ENCODE data around the gene RECQL5.
A peak's percentile ranks its signal among the peaks of the same experiment; 100 is the strongest.

Gene RECQL5

DNA sequence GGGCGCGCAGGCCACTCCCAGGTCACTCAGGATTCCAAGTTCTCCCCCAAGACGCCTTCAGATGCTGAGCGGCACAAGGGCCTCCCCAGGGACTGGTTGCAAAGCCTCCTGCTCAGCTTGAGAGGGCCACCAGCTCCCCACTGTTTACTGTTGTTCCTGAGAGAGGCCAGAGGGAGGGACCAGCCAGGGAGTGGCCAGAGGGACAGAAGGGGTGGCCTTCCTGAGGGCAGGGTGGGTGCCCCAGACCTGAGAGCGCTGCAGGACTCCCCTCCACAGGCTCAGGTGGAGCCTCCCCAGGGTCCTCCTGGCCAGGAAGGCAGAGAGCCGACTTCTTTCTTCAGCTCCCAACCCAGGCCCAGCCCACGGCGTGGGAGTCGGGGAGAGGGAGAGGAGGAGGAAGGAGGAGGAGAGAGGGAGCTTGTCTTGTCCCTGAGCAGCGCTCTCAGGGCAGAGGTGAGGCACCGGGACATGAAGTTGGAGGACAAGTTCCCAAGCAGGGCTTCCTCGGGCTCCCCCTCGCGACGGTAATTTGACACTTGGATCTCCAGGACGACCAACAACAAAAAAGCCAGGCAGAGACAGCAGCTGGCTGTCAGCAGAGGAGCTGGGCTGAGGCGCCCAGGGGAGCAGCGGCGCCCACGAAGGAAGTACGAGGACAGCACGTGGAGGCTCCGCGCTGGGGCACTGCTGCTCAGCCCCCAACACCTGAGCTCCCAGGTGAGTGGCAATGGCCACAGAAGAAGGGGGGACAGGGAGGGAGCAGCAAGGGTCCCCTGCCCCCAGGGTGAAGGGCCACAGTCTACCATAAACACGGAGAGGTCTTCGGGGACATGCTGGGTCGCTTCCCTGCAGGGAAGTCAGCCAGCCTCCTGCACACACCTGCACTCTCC is 33.2 kb downstream of the RECQL5 start (continued):
- TF ChIP-seq ZNF23 (tag by site-specific recombination; IDR thresholded peaks at IDR 0.05; ENCODE audit: borderline replicate concordance) = no peak
- TF ChIP-seq GLIS1 (tag by site-specific recombination; IDR thresholded peaks at IDR 0.05) = peak; percentile 36
- no peak for TF ChIP-seq ZNF658 (tag by site-specific recombination; IDR thresholded peaks at IDR 0.05)

DNA sequence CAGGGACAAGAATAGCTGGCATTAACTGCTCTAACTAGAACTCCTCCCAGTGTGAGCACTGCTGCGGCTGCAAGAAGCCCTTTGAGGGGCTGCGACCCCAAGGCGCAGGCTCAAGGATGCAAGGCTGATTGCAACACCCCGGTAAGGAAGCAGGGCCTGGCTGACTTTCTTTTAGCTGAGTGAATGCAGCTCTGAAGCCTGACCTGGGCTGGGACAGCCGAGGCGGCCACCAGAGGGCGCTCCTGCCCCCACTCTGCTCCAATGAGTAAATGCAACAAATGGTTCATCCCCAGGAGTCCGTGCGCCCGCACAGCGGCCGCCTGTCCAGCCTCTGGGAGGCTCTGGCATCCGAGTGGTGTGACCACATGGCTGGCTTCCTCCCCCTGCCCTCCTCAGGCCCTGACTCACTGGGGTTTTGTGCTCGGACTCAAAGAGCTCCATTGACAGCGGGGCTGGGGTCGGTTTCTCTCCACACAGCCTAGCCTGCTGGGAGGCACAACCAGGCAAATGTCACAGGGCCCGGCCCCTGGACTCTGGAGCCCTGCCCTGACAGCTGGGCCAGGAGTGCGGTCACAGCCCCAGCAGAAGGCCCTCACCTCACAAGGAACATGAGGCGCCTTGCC is 34.0 kb downstream of the RECQL5 start, which contains the start of gene SMIM5:
Gene SMIM5 (plus strand): TSS at position 572 of the 623 bp plus-strand sequence. CDS start 6,768 bp downstream, outside the sequence.
- H3K27ac ChIP-seq (ENCODE audit: extremely low read depth, low read depth, low read length) = no peak within 1 kb of the TSS
- ChIA-PET POLR2A (interaction anchor here (0.6 to 2.0 kb wide), 12 partner anchors 9 to 147 kb away, joined by 3 to 9 read pairs (median 4); partner anchors contain the start of genes RECQL5 and SAP30BP), CTCF (interaction anchor here (0.6 to 10.6 kb wide), 82 partner anchors 9 to 624 kb away, joined by 3 to 410 read pairs (median 5); partner anchors contain the start of genes GALK1, RECQL5, SAP30BP and TSEN54)
- peaks cover 0 to 52% of the 10 kb centered on the region in 2 experiments; a peak in 1 of 3 replicates for H3K36me3 ChIP-seq (ENCODE audit: control insufficient read depth in 2 of 2, insufficient read depth in 1 of 2, low read length in 2 of 2)
- no peaks in the 10 kb centered on the region for H3K9me3 ChIP-seq (ENCODE audit: control insufficient read depth, insufficient read depth, low read depth, low read length)
- no peak within 1 kb of the TSS for H3K4me3 ChIP-seq (ENCODE audit: low read depth, low read length)
- peaks cover 11% of the 10 kb centered on the region for H3K4me1 ChIP-seq (ENCODE audit: control insufficient read depth, insufficient read depth, low read length)
- no peak for TF ChIP-seq ZNF571 (tag by site-specific recombination; IDR thresholded peaks at IDR 0.05)
- TF ChIP-seq ZEB2 (tag by site-specific recombination; IDR thresholded peaks at IDR 0.05) = no peak
- no peak for TF ChIP-seq GLI2 (tag by site-specific recombination; IDR thresholded peaks at IDR 0.05; ENCODE audit: borderline replicate concordance, low read depth)
- no peak for TF ChIP-seq PRDM1 (tag by site-specific recombination; IDR thresholded peaks at IDR 0.05)
- TF ChIP-seq, protein P1, sequence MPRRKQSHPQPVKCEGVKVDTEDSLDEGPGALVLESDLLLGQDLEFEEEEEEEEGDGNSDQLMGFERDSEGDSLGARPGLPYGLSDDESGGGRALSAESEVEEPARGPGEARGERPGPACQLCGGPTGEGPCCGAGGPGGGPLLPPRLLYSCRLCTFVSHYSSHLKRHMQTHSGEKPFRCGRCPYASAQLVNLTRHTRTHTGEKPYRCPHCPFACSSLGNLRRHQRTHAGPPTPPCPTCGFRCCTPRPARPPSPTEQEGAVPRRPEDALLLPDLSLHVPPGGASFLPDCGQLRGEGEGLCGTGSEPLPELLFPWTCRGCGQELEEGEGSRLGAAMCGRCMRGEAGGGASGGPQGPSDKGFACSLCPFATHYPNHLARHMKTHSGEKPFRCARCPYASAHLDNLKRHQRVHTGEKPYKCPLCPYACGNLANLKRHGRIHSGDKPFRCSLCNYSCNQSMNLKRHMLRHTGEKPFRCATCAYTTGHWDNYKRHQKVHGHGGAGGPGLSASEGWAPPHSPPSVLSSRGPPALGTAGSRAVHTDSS (tag by site-specific recombination; IDR thresholded peaks at IDR 0.05) = no peak
- TF ChIP-seq, protein P2, sequence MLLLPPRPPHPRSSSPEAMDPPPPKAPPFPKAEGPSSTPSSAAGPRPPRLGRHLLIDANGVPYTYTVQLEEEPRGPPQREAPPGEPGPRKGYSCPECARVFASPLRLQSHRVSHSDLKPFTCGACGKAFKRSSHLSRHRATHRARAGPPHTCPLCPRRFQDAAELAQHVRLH (tag by site-specific recombination; IDR thresholded peaks at IDR 0.05) = no peak
- TF ChIP-seq ZNF555 (tag by site-specific recombination; conservative IDR thresholded peaks at IDR 0.05) = no peak
- TF ChIP-seq ZNF391 (tag by site-specific recombination; IDR thresholded peaks at IDR 0.05; ENCODE audit: borderline replicate concordance, low read depth) = no peak
- TF ChIP-seq, protein P3, sequence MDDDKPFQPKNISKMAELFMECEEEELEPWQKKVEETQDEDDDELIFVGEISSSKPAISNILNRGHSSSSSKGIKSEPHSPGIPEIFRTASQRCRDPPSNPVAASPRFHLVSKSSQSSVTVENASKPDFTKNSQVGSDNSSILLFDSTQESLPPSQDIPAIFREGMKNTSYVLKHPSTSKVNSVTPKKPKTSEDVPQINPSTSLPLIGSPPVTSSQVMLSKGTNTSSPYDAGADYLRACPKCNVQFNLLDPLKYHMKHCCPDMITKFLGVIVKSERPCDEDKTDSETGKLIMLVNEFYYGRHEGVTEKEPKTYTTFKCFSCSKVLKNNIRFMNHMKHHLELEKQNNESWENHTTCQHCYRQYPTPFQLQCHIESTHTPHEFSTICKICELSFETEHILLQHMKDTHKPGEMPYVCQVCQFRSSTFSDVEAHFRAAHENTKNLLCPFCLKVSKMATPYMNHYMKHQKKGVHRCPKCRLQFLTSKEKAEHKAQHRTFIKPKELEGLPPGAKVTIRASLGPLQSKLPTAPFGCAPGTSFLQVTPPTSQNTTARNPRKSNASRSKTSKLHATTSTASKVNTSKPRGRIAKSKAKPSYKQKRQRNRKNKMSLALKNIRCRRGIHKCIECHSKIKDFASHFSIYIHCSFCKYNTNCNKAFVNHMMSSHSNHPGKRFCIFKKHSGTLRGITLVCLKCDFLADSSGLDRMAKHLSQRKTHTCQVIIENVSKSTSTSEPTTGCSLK (tag by site-specific recombination; IDR thresholded peaks at IDR 0.05) = no peak
- peak; percentile 35; the same call in 1 of the 2 replicates for TF ChIP-seq ZSCAN30 (tag by site-specific recombination; IDR thresholded peaks at IDR 0.05)
- TF ChIP-seq ZNF2 (tag by site-specific recombination; IDR thresholded peaks at IDR 0.05) = 0 out of 2 replicates have a peak, but pooled peaks have one; percentile 41
- no peak for TF ChIP-seq ZNF473 (tag by site-specific recombination; IDR thresholded peaks at IDR 0.05)
- TF ChIP-seq EGR2 (tag by site-specific recombination; IDR thresholded peaks at IDR 0.05; ENCODE audit: low read depth) = no peak
- no peak for TF ChIP-seq GLI4 (tag by site-specific recombination; IDR thresholded peaks at IDR 0.05)
- no peak for TF ChIP-seq HOXD13 (CRISPR knock-in tag; IDR thresholded peaks at IDR 0.05; ENCODE audit: borderline replicate concordance)
- TF ChIP-seq ZNF24 (tag by site-specific recombination; IDR thresholded peaks at IDR 0.05) = no peak
- TF ChIP-seq, protein P4, sequence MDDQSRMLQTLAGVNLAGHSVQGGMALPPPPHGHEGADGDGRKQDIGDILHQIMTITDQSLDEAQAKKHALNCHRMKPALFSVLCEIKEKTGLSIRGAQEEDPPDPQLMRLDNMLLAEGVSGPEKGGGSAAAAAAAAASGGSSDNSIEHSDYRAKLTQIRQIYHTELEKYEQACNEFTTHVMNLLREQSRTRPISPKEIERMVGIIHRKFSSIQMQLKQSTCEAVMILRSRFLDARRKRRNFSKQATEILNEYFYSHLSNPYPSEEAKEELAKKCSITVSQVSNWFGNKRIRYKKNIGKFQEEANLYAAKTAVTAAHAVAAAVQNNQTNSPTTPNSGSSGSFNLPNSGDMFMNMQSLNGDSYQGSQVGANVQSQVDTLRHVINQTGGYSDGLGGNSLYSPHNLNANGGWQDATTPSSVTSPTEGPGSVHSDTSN (CRISPR knock-in tag; IDR thresholded peaks at IDR 0.05) = no peak
- no peak for TF ChIP-seq ZNF626 (tag by site-specific recombination; IDR thresholded peaks at IDR 0.05)
- no peak for TF ChIP-seq ZFP3 (tag by site-specific recombination; IDR thresholded peaks at IDR 0.05; ENCODE audit: low read depth)
- TF ChIP-seq ZNF768 (tag by site-specific recombination; IDR thresholded peaks at IDR 0.05) = no peak
- peak; percentile 77 for TF ChIP-seq SCRT1 (tag by site-specific recombination; IDR thresholded peaks at IDR 0.05; ENCODE audit: borderline replicate concordance)
- TF ChIP-seq, protein P5, sequence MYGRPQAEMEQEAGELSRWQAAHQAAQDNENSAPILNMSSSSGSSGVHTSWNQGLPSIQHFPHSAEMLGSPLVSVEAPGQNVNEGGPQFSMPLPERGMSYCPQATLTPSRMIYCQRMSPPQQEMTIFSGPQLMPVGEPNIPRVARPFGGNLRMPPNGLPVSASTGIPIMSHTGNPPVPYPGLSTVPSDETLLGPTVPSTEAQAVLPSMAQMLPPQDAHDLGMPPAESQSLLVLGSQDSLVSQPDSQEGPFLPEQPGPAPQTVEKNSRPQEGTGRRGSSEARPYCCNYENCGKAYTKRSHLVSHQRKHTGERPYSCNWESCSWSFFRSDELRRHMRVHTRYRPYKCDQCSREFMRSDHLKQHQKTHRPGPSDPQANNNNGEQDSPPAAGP (tag by site-specific recombination; IDR thresholded peaks at IDR 0.05) = no peak
- TF ChIP-seq, protein P6, sequence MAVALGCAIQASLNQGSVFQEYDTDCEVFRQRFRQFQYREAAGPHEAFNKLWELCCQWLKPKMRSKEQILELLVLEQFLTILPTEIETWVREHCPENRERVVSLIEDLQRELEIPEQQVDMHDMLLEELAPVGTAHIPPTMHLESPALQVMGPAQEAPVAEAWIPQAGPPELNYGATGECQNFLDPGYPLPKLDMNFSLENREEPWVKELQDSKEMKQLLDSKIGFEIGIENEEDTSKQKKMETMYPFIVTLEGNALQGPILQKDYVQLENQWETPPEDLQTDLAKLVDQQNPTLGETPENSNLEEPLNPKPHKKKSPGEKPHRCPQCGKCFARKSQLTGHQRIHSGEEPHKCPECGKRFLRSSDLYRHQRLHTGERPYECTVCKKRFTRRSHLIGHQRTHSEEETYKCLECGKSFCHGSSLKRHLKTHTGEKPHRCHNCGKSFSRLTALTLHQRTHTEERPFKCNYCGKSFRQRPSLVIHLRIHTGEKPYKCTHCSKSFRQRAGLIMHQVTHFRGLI (tag by site-specific recombination; IDR thresholded peaks at IDR 0.05) = no peak
- TF ChIP-seq ZBTB1 (tag by site-specific recombination; IDR thresholded peaks at IDR 0.05) = no peak
